GM12878 (cell line): ENCODE results near the gene NLRC5. TPM values are rescaled to one million over a fixed set of nuclear protein-coding genes. Genes with fewer than 3 reads are reported as not detected.

Source experiments
- ATAC-seq: fragments of 200-7000 bp; cut with Tn5 transposase; 3 replicates; pipeline ENCODE4 v1.9.1; 2020; ENCODE audit warnings: mild to moderate bottlenecking, moderate library complexity
- BruUV-seq: library from RNA; stranded (reverse); fragments of 400-500 nt; replicated peaks from 2 replicates; lab custom pipeline; 2021; lab: Mats Ljungman, UMichigan
- CTCF ChIA-PET: fragments of 300-600 bp; sonication (Branson Sonifier 250); formaldehyde crosslinking; extraction: SDS; loops from one replicate; lab custom pipeline; 2021; ENCODE audit warnings: inconsistent platforms; lab: Yijun Ruan, JAX
- POLR2A ChIA-PET: fragments of 350-600 bp; formaldehyde crosslinking; extraction: SDS; loops from one replicate; lab custom pipeline; 2021; ENCODE audit warnings: inconsistent platforms; lab: Charles Lee
- RAD21 ChIA-PET: fragments of 300-600 bp; sonication (Branson Sonifier 250); formaldehyde crosslinking; loops from one replicate; lab custom pipeline; 2023; ENCODE audit warnings: antibody characterized with exemption; ENCODE audit not compliant: unreplicated experiment; lab: Charles Lee
- SMC1A ChIA-PET: fragments of 300-600 bp; sonication (Branson Sonifier 250); formaldehyde crosslinking; loops from one replicate; lab custom pipeline; 2023; ENCODE audit not compliant: unreplicated experiment, uncharacterized antibody; lab: Charles Lee
- DNase-seq: peaks from one replicate; pipeline ENCODE4 v3.0.0-alpha.2; 2011; ENCODE audit warnings: low read depth, low spot score
- FAIRE-seq: peaks from 3 replicates; lab custom pipeline; 2011; peaks lifted over from hg19 to GRCh38; lab: Jason Lieb, UNC
- H2AFZ ChIP-seq: 2 replicates; pipeline ENCODE4 v1.6.0; 2011; ENCODE audit warnings: low read depth, low read length, control low read depth; ENCODE audit not compliant: control insufficient read depth
- H3K27ac ChIP-seq: 2 replicates; pipeline ENCODE4 v1.5.1; 2011; ENCODE audit warnings: control low read depth; ENCODE audit not compliant: control insufficient read depth, insufficient read depth
- H3K27me3 ChIP-seq, 2 experiments: replicated peaks in 1 of 2; 2 replicates each; pipeline versions ENCODE4 v1.6.0 to v1.6.1; 2011; ENCODE audit warnings: low read length in 1 of 2; ENCODE audit not compliant: control insufficient read depth in 2 of 2, insufficient read depth in 2 of 2
- H3K36me3 ChIP-seq, 2 experiments: 2 replicates each; pipeline ENCODE4 v1.5.1; 2011; ENCODE audit warnings: low read length in 1 of 2; ENCODE audit not compliant: control insufficient read depth in 2 of 2, insufficient read depth in 2 of 2
- H3K4me1 ChIP-seq: 2 replicates; pipeline ENCODE4 v1.6.1; 2011; ENCODE audit warnings: mild to moderate bottlenecking, low read length, moderate library complexity, mixed read lengths; ENCODE audit not compliant: control insufficient read depth, insufficient read depth
- H3K4me2 ChIP-seq: 2 replicates; pipeline ENCODE4 v1.6.0; 2011; ENCODE audit warnings: control low read depth; ENCODE audit not compliant: control insufficient read depth, insufficient read depth
- H3K4me3 ChIP-seq: fragments of 200-600 bp; sonication (generic); 2 replicates; pipeline ENCODE4 v1.5.1; 2016
- H3K79me2 ChIP-seq: 2 replicates; pipeline ENCODE4 v1.6.0; 2011; ENCODE audit warnings: low read length; ENCODE audit not compliant: control insufficient read depth, insufficient read depth
- H3K9ac ChIP-seq: 2 replicates; pipeline ENCODE4 v1.8.0; 2011; ENCODE audit warnings: low read length, control low read depth, mixed read lengths; ENCODE audit not compliant: control insufficient read depth, insufficient read depth
- H3K9me3 ChIP-seq: replicated peaks from 3 replicates; pipeline ENCODE4 v1.5.1; 2011; ENCODE audit warnings: mild to moderate bottlenecking, low read length; ENCODE audit not compliant: control insufficient read depth, insufficient read depth
- H4K20me1 ChIP-seq: 2 replicates; pipeline ENCODE4 v1.6.0; 2011; ENCODE audit not compliant: control insufficient read depth, insufficient read depth
- BCL3 ChIP-seq: IDR thresholded peaks from 2 replicates; pipeline ENCODE4 v1.6.1; 2011; ENCODE audit warnings: borderline replicate concordance, low read depth, mild to moderate bottlenecking, moderate library complexity, low read length; ENCODE audit not compliant: insufficient read depth, poor library complexity, severe bottlenecking
- BMI1 ChIP-seq: fragments of 450-650 bp; IDR thresholded peaks from 2 replicates; pipeline ENCODE4 v1.6.1; 2016; ENCODE audit warnings: mild to moderate bottlenecking, moderate library complexity, borderline replicate concordance
- FOXM1 ChIP-seq: IDR thresholded peaks from 2 replicates; pipeline ENCODE4 v1.6.1; 2012; ENCODE audit warnings: low read depth, mild to moderate bottlenecking, inconsistent platforms, low read length, moderate library complexity
- HDAC2 ChIP-seq: fragments of 200-600 bp; sonication (generic); IDR thresholded peaks from 2 replicates; pipeline ENCODE4 v1.6.1; 2017
- PRDM15 ChIP-seq: fragments of 450-650 bp; formaldehyde crosslinking; IDR thresholded peaks from 2 replicates; pipeline ENCODE4 v1.4.0; 2020; ENCODE audit warnings: mild to moderate bottlenecking, moderate library complexity
- SIX5 ChIP-seq: IDR thresholded peaks from 2 replicates; pipeline ENCODE4 v1.6.1; 2011; ENCODE audit warnings: mild to moderate bottlenecking, low read depth, low read length, moderate library complexity; ENCODE audit not compliant: severe bottlenecking
- TCF12 ChIP-seq: IDR thresholded peaks from 2 replicates; pipeline ENCODE4 v1.6.1; 2011; ENCODE audit warnings: low read depth, mild to moderate bottlenecking, low read length
- YY1 ChIP-seq: IDR thresholded peaks from 2 replicates; pipeline ENCODE4 v1.6.1; 2011; ENCODE audit warnings: low read depth, mild to moderate bottlenecking, low read length
- WGBS: methylation state at CpG from one replicate; pipeline ENCODE4 v1.1.6; 2016; ENCODE audit warnings: low lambda C conversion rate; ENCODE audit not compliant: insufficient replicate concordance, insufficient coverage; ENCODE audit errors: missing lambda C conversion rate; 5-methylcytosine and 5-hydroxymethylcytosine counted together
- in situ Hi-C: fragments of 300-500 bp; cut with MboI; formaldehyde crosslinking; loops from 9 replicates; pipeline ENCODE4 v1.14.3; 2018; ENCODE audit warnings: mixed read lengths
- intact Hi-C: fragments of 100-400 bp; cut with micrococcal nuclease; formaldehyde crosslinking; loops from one replicate; pipeline ENCODE4 v1.14.2; 2022; ENCODE audit not compliant: unreplicated experiment
- polyA plus RNA-seq, 11 experiments: library from polyadenylated mRNA; depleted of rRNA in 4 of 11; unstranded in 6 of 11; stranded (reverse) in 5 of 11; fragments of >200 nt; fragmentation: Nextera tagmentation in 4 of 11; fragmentation: Illumina TruSeq in 1 of 11; extraction: Ambion mirVana in 4 of 11; extraction: Trizol in 1 of 11; gene quantifications; 1 replicate in 1 of 11; 2 replicates in 10 of 11; pipeline versions ENCODE4 v1.2.1 to v1.2.3, GENCODE V29; 2011 to 2016; ENCODE audit warnings: inconsistent platforms in 2 of 11, missing spikeins in 2 of 11, low read depth in 1 of 11
- total RNA-seq, 4 experiments: library from RNA; depleted of rRNA in 3 of 4; stranded (reverse); fragments of >200 nt in 3 of 4; fragmentation: Illumina TruSeq in 1 of 4; extraction: Trizol in 1 of 4; gene quantifications; 2 replicates each; pipeline versions ENCODE4 v1.2.1 to v1.2.3, GENCODE V29; 2013 to 2021

NLRC5 gene
- total and polyA plus RNA-seq, 10 of the 15 experiments (the other 5 are each of a cell fraction or from before 2014, with no cell fraction given), result 13.1 to 105 (median 57.3) TPM

- ChIA-PET POLR2A (interaction anchor here (1.0 kb wide), 1 partner anchor 9 kb away, joined by 3 read pairs; no protein-coding TSS in a partner anchor), SMC1A (interaction anchor here (0.9 to 1.5 kb wide), 5 partner anchors 9 to 56 kb away, joined by 3 to 4 read pairs (median 4); partner anchors contain the start of gene CPNE2), RAD21 (interaction anchor here (1.2 to 1.6 kb wide), 2 partner anchors 56 to 147 kb away, joined by 3 to 4 read pairs; no protein-coding TSS in a partner anchor), CTCF (interaction anchor here (1.0 to 3.2 kb wide), 6 partner anchors 10 to 55 kb away, joined by 3 to 15 read pairs (median 3); no protein-coding TSS in a partner anchor)
- H3K4me2 ChIP-seq, result no peak overlapping the region
- no peaks in the 10 kb centered on the region for H3K79me2 ChIP-seq
- H3K36me3 ChIP-seq, result no peaks in the 10 kb centered on the region
- ATAC-seq (no peak), FAIRE-seq (no peak), DNase-seq (no peak)
- no peak overlapping the region for H3K9ac ChIP-seq
- no peaks in the 10 kb centered on the region for H4K20me1 ChIP-seq
- H3K27me3 ChIP-seq, result no peaks in the 10 kb centered on the region
- no peak for TF ChIP-seq TCF12
- no peak overlapping the region for H3K4me3 ChIP-seq
- H3K4me1 ChIP-seq, result peaks cover 24% of the 10 kb centered on the region
- no peak overlapping the region for H3K27ac ChIP-seq
- in situ Hi-C loops, result no loop called here
- no TSS peak for BruUV-seq
- no peaks in the 10 kb centered on the region for H3K9me3 ChIP-seq
- intact Hi-C loops, result no loop called here
- no peak overlapping the region for H2AFZ ChIP-seq
- 69% methylated on average over 4 of the region's 4 CpGs for WGBS
These were observed 121.6 kb downstream of the NLRC5 start for GRCh38 chr16:57110937-57111336.

- Histone ChIP-seq H3K9me3 (no peaks in the 10 kb centered on the region), H3K36me3 (no peaks in the 10 kb centered on the region), H3K4me2 (no peak overlapping the region), H3K79me2 (no peaks in the 10 kb centered on the region), H3K4me3 (no peak overlapping the region), H3K27ac (no peak overlapping the region)
- intact Hi-C loops, result no loop called here
- ATAC-seq, result no peak
- SMC1A ChIA-PET, result interaction anchor here (0.8 to 1.5 kb wide), 7 partner anchors 10 to 58 kb away, joined by 3 to 4 read pairs (median 3); partner anchors contain the start of gene CPNE2
- TF ChIP-seq YY1 (no peak), FOXM1 (no peak), BMI1 (no peak), SIX5 (no peak), HDAC2 (no peak), BCL3 (no peak), PRDM15 (CRISPR knock-in tag) (no peak)
- TF ChIP-seq, all 136 proteins: peak for 0
- ChIA-PET RAD21 (interaction anchor here (0.8 to 1.6 kb wide), 3 partner anchors 55 to 148 kb away, joined by 3 to 4 read pairs (median 4); no protein-coding TSS in a partner anchor), POLR2A (interaction anchor here (1.0 kb wide), 1 partner anchor 9 kb away, joined by 3 read pairs; no protein-coding TSS in a partner anchor), CTCF (interaction anchor here (1.0 to 3.2 kb wide), 6 partner anchors 11 to 38 kb away, joined by 3 to 15 read pairs (median 3); partner anchors contain the start of gene CPNE2)
- in situ Hi-C loops, result no loop called here
- FAIRE-seq (no peak), DNase-seq (no peak)
- Histone ChIP-seq H2AFZ (no peak overlapping the region), H3K4me1 (peaks cover 24% of the 10 kb centered on the region), H3K9ac (no peak overlapping the region), H4K20me1 (no peaks in the 10 kb centered on the region), H3K27me3 (no peaks in the 10 kb centered on the region)
- WGBS, result 68% methylated on average over 2 of the region's 2 CpGs
- no TSS peak for BruUV-seq
These were observed 122.1 kb downstream of the NLRC5 start for GRCh38 chr16:57111420-57111819.
